Bone marrow (tissue), 2 donors: ENCODE results near the gene RPL36.
"Not testable (repeated sequence)": the region's sequence is repeated elsewhere in the genome, so short reads cannot be mapped to it uniquely, and the experiment has no call there.

Experiments used
- DNase-seq, 2 donors: peaks; one replicate each; lab custom pipeline; 2025; lab: John Stamatoyannopoulos, UW

RPL36 gene

GRCh38 chr19:5690955-5691821 lies 1.1 kb downstream of the RPL36 start:
- DNase-seq: peak in 1 of 2 donors; percentile 7

GRCh38 chr19:5691822-5692722 lies 2.0 kb downstream of the RPL36 start:
- DNase-seq: no peak

DNA sequence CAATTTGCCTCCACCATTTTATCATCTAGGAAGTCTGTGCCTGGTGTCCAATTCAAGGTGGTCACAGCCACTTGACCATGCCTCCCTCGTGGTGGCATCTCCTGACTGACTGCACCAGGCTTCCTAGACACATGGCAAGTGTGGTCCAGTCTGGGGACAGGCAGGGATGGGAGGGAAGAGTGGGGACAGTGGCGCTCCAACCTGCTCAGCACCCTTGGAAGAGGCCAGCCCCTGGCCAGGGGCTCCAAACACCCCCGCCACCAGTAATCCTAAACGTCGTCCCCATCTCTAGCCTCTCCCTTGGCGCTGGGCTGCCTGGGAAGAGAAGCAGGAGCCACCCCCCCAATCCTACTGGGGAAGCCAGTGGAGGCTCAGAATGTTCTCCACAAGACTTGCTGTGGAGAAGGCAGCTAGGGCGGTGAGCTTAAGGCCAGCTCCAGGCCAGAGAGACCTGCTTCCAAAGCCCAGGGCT lies 2.7 kb downstream of the RPL36 start:
- no peak for DNase-seq

DNA sequence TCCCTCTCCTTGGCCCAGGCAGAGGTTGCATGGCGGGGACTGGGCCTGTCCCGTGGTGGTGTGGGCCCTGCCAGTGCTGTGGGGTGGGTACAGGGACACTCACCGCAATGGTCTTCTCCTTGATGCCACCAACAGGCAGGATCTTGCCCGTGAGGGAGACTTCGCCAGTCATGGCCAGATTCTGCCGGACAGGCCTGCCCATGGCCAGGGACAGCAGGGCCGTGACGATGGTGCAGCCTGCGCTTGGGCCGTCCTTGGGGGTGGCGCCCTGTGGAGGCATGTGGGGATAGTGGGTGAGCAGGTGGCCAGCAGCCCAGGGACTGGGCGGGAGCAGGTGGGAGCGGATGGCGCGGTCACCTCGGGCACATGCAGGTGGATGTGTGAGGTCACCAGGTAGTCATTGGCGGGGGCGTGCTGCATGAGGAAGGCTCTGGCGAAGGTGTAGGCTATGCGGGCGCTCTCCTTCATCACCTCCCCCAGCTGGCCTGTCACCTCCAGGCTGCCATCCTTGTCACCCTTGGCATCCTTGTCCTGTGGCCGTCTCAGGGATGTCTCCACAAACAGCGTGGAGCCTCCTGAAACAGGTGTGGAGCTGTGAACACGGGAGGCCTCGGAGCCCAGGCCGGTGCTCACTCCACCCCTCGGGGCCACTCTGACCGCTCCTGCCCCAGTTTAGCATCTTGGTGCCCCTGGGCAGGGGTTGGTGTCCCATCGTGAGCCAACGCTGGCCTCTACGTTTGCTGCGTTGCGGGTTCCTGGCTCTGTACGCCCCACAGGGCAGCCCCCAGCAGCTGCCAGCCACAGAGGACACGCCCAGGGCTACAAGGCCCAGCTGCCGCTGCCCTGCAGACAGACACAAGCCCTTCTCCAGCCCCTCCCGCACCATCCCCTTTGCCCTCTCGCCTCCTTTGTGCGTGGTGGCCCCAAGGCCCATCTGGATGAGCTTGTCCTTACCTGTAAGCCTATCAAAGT lies 3.4 kb downstream of the RPL36 start:
- DNase-seq: no peak

DNA sequence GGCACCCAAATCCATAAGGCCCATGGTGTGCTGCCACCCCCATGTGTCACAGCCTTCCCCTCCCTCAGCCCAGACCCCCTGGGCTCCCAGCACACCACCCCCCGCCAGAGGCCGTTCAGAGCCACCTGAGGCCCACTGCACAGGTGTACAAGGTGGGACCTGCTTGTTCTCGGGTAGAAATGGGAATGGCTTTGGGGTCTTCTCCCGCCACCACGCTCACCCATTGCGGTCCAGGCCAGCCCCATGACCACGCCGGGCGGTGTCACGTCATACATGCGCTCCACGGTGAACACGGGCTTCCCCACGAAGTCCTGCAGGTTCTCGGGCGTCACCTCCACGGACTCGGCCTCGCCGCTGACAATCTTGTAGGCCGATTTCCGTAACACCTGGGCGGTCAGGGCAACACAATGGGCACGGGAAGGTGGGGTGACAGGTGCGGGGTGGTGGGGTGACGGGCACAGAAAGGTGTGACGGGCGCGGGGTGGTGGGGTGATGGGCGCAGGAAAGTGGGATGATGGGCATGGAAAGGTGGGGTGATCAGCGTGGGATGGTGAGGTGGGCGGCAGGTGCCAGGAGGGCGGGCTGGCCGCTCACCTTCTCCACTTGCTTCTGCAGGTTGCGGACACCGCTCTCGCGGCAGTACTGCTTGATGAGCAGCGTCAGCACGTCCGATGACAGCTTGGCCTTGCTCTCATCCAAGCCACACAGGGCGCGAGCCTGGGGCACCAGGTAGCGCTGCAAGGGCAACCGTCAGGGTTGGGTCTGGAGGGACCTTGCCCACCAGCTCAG lies 4.3 kb downstream of the RPL36 start:
- no peak for DNase-seq

DNA sequence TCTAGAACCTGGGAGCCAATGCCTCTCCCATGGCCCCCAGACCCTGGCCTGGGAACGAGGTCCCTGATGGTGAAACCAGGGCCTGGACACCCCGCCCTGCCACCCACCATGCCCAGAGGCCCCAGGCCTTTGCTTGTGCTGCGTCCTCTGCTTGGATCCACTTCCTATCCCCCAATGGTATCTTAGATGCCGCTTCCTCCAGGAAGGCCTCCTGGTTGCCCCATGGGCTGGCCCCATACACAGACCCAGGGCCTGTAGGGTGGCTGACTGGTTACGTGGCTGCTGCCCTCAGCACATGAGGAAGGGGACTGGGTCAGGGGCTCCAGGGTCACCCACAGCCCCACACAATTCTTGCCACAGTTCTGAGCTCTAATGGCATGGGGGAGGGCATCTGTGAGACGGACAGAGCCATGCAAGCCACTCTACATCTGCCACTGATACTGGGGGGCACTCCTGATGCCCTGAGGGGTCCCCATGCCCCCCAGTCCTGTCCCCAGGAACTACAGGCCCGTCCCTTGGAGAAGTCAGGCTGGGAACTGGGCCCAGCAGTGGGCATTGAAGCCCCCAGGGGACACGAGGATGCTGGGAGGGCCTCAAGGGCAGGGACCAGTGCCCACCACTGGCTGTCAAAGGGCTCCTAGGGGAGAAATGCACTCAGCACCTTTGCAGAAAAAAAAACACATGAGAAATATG lies 5.0 kb downstream of the RPL36 start:
- DNase-seq: no peak

GRCh38 chr19:5695649-5696195 lies 5.6 kb downstream of the RPL36 start:
- no peak for DNase-seq

- DNase-seq: no peak
Measured at GRCh38 chr19:5696196-5697021, 6.3 kb downstream of the RPL36 start.

- DNase-seq: no peak
Measured at GRCh38 chr19:5697022-5697889, 7.2 kb downstream of the RPL36 start.

DNA sequence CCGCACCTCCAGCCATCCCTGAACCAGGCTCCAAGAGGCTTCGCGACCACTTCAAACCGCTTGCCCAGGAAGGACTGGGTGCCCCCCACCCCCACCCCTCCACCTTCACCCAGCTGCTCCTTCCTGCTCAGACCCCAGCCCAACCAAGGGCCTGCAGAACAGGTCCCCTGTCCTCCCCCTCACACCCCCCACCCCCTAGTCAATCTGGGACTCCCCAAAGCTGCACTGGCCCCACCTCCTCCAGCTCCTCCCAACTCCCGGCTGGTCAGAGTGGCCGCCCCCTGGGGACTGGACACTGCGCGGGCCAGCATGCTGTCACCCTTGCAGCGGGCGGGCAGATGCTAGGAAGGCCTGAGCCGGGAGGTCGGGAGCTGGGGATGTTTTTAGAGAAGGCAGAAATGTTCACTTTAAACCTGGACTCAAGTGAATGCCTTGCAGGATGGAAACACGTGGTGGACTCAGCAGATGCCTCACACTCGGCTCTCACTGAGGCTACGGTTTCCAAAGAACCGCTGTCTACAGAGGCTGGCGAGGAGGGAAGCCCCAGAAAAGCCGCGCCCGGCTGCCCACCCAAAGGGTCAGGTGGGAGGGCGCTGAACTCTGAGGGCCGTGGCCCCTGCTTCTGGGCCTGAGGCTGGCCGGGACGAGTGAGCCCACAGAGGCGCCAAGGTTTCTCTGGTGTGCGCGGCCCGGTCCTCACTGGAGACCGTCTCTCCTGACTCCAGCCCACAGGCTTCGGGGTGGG lies 8.0 kb downstream of the RPL36 start:
- no peak for DNase-seq

- DNase-seq: no peak
Measured at GRCh38 chr19:5698635-5699422, 8.7 kb downstream of the RPL36 start.

DNA sequence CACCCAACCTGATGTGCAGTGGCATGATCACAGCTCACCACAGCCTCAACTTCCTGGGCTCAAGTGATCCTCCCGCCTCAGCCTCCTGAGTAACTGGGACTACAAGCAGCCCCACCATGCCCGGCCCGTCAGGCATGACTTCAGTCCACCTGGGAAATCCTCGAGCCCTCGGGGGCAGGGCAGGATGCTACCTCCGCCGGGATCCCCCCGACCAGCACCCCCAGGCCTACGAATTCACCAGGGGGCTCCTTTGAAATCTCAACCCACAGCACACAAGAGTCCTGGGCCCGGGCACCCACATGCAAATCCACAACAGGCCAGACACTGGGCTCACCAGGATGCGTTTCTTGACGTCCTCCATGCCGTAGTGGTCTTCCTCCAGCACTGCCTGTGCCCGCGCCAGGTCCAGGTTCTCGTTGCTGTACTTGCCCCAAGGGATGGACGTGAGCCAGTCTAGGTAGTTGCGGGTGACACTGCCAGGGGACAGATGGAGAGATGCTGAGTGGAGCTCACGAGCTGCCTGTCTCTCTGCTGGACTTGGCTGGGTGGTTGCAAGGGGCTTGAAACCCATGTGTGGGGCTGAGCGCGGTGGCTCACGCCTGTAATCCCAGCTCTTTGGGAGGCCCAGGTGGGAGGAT lies 10.5 kb downstream of the RPL36 start:
- DNase-seq: no peak

- DNase-seq: not testable (repeated sequence)
Measured at GRCh38 chr19:5702053-5702410, 11.9 kb downstream of the RPL36 start.

DNA sequence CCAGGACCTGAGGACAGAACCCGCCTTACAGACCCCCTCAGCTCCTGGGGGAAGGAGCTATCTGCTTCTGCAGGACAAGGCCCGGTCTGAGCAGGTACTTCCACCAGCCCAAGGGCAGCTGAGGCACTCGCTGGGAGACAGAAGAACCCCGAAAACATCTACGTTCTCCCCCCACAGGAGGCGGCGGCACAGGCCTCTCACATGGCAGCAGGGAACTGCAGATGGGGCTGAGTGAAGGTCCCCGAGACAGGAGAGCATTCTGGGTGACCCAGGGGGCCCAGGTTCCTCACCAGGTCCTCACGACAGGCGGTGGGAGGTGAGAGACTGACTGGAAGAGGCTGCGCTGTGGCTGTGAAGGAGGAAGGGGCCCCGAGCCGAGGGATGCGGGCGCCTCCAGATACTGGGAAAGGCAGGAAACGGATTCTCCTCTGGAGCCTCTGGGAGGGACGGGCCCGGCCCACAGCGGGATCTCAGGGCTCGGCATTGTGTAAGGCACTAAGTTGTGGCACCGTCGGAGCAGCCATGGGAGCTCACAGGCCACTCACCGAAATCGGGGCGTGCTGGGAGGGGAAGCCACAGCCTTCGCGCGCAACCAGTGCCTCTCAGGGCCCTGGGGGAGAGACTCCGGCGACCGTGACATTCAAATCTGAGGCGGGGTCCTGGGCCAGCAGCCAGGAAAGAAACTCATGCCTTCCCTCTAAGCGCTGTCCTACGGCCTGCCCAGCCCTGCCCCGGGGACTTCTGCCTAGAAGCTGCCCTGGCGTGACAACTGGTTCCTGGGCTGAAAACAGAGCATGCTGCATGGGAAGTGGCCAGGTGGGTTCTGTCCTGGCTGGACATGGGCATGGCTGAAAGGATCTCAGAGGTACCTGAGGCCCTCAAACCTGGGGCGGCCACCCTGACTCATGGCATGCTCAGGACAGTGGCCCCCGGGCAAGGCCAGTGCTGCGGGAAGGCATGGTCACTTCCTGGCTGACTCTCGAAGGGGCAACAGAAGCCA lies 14.0 kb downstream of the RPL36 start:
- no peak for DNase-seq

- no peak for DNase-seq
Measured at GRCh38 chr19:5705552-5705951, 15.5 kb downstream of the RPL36 start.
